IgD-negative memory B cell (primary cell): Measurements from ENCODE around the gene PTPRN. TPM values are rescaled to one million over a fixed set of nuclear protein-coding genes. Genes with fewer than 3 reads are reported as not detected.
A peak's percentile ranks its signal among the peaks of the same experiment; 100 is the strongest.
"Not testable (repeated sequence)": the region's sequence is repeated elsewhere in the genome, so short reads cannot be mapped to it uniquely, and the experiment has no call there.

ENCODE experiments used
- H3K27ac Mint-ChIP-seq, 3 donors: one replicate each; pipeline ENCODE4 v1.8.0; 2020 to 2022; ENCODE audit warnings: mild to moderate bottlenecking in 3 of 3, mixed read lengths in 3 of 3, moderate library complexity in 1 of 3
- H3K27me3 Mint-ChIP-seq: one replicate; pipeline ENCODE4 v1.8.0; 2021; ENCODE audit warnings: mixed read lengths
- H3K36me3 Mint-ChIP-seq: one replicate; pipeline ENCODE4 v1.8.0; 2020; ENCODE audit warnings: mild to moderate bottlenecking, mixed read lengths
- H3K4me1 Mint-ChIP-seq, 3 donors: one replicate each; pipeline ENCODE4 v1.8.0; 2020 to 2022; ENCODE audit warnings: mixed read lengths in 3 of 3, mild to moderate bottlenecking in 1 of 3
- H3K4me3 Mint-ChIP-seq, 4 donors: one replicate each; pipeline ENCODE4 v1.8.0; 2020 to 2022; ENCODE audit warnings: mild to moderate bottlenecking in 4 of 4, mixed read lengths in 4 of 4, moderate library complexity in 3 of 4
- H3K9me3 Mint-ChIP-seq, 3 donors: one replicate each; pipeline ENCODE4 v1.8.0; 2020 to 2021; ENCODE audit warnings: mixed read lengths in 3 of 3, mild to moderate bottlenecking in 1 of 3
- polyA plus RNA-seq: library from polyadenylated mRNA; unstranded; fragments of 300-500 nt; fragmentation: Illumina TruSeq; gene quantifications from one replicate; pipeline ENCODE4 v1.2.3, GENCODE V29; 2021

PTPRN gene
- polyA plus RNA-seq, 1 donor from 2014 or later: not detected

GRCh38 chr2:219325657-219326315 lies 16.6 kb upstream of the PTPRN start:
- Mint-ChIP-seq H3K36me3 (no peaks in the 10 kb centered on the region), H3K4me3 (no peak overlapping the region), H3K27ac (no peak overlapping the region), H3K9me3 (no peaks in the 10 kb centered on the region), H3K4me1 (peaks cover 0 to 6% (median 4%) of the 10 kb centered on the region in 3 donors), H3K27me3 (peaks cover 31% of the 10 kb centered on the region)

- Mint-ChIP-seq H3K27ac (no peak overlapping the region), H3K4me3 (no peak overlapping the region), H3K4me1 (peaks cover 0 to 7% (median 4%) of the 10 kb centered on the region in 3 donors), H3K36me3 (no peaks in the 10 kb centered on the region), H3K27me3 (peaks cover 24% of the 10 kb centered on the region), H3K9me3 (no peaks in the 10 kb centered on the region)
Observed at GRCh38 chr2:219325136-219325535, 15.9 kb upstream of the PTPRN start.

- H3K27me3 Mint-ChIP-seq: peaks cover 22% of the 10 kb centered on the region
- no peak overlapping the region for H3K4me3 Mint-ChIP-seq
- H3K4me1 Mint-ChIP-seq: peaks cover 0 to 7% (median 4%) of the 10 kb centered on the region in 3 donors
- H3K36me3 Mint-ChIP-seq: no peaks in the 10 kb centered on the region
- no peaks in the 10 kb centered on the region for H3K9me3 Mint-ChIP-seq
- H3K27ac Mint-ChIP-seq: no peak overlapping the region
Observed at GRCh38 chr2:219323434-219323833, 14.2 kb upstream of the PTPRN start.

- Mint-ChIP-seq H3K27me3 (peaks cover 16% of the 10 kb centered on the region), H3K4me1 (peaks cover 0 to 2% (median 0%) of the 10 kb centered on the region in 3 donors), H3K4me3 (no peak overlapping the region), H3K27ac (peak overlapping the region in 1 of 3 donors; percentile 63), H3K36me3 (no peaks in the 10 kb centered on the region), H3K9me3 (peaks cover 0 to 6% (median 1%) of the 10 kb centered on the region in 3 donors)
Observed at GRCh38 chr2:219314804-219315468, 5.7 kb upstream of the PTPRN start.

- H3K27me3 Mint-ChIP-seq: peaks cover 27% of the 10 kb centered on the region
- H3K4me3 Mint-ChIP-seq, H3K27ac Mint-ChIP-seq, H3K9me3 Mint-ChIP-seq, H3K4me1 Mint-ChIP-seq, H3K36me3 Mint-ChIP-seq: not testable (repeated sequence)
Observed at GRCh38 chr2:219312683-219313263, 3.6 kb upstream of the PTPRN start.

GRCh38 chr2:219308142-219309101 lies 779 bp downstream of the PTPRN start:
- peaks cover 0 to 3% (median 1%) of the 10 kb centered on the region in 3 donors for H3K9me3 Mint-ChIP-seq
- H3K27ac Mint-ChIP-seq: peak overlapping the region in 1 of 3 donors; percentile 84
- H3K27me3 Mint-ChIP-seq: peaks cover 41% of the 10 kb centered on the region
- no peaks in the 10 kb centered on the region for H3K36me3 Mint-ChIP-seq
- peaks cover 0 to 2% (median 0%) of the 10 kb centered on the region in 3 donors for H3K4me1 Mint-ChIP-seq
- H3K4me3 Mint-ChIP-seq: no peak overlapping the region

GRCh38 chr2:219306047-219306446 lies 3.2 kb downstream of the PTPRN start:
- Mint-ChIP-seq H3K4me1 (peaks cover 0 to 2% (median 0%) of the 10 kb centered on the region in 3 donors), H3K27me3 (peaks cover 48% of the 10 kb centered on the region), H3K9me3 (peaks cover 0 to 2% (median 1%) of the 10 kb centered on the region in 3 donors), H3K36me3 (no peaks in the 10 kb centered on the region), H3K4me3 (no peak overlapping the region), H3K27ac (no peak overlapping the region)

- no peaks in the 10 kb centered on the region for H3K4me1 Mint-ChIP-seq
- H3K4me3 Mint-ChIP-seq: no peak overlapping the region
- H3K36me3 Mint-ChIP-seq: no peaks in the 10 kb centered on the region
- no peak overlapping the region for H3K27ac Mint-ChIP-seq
- H3K9me3 Mint-ChIP-seq: no peaks in the 10 kb centered on the region
- H3K27me3 Mint-ChIP-seq: peaks cover 39% of the 10 kb centered on the region
Observed at GRCh38 chr2:219304223-219304622, 5.0 kb downstream of the PTPRN start.

GRCh38 chr2:219302412-219302968 lies 6.7 kb downstream of the PTPRN start:
- Mint-ChIP-seq H3K36me3 (no peaks in the 10 kb centered on the region), H3K9me3 (no peaks in the 10 kb centered on the region), H3K27ac (no peak overlapping the region), H3K27me3 (peaks cover 29% of the 10 kb centered on the region), H3K4me1 (peaks cover 1 to 4% (median 2%) of the 10 kb centered on the region in 3 donors), H3K4me3 (no peak overlapping the region)

GRCh38 chr2:219300022-219300421 lies 9.2 kb downstream of the PTPRN start:
- H3K27ac Mint-ChIP-seq: no peak overlapping the region
- H3K27me3 Mint-ChIP-seq: peaks cover 18% of the 10 kb centered on the region
- H3K4me1 Mint-ChIP-seq: peaks cover 1 to 10% (median 6%) of the 10 kb centered on the region in 3 donors
- H3K36me3 Mint-ChIP-seq: no peaks in the 10 kb centered on the region
- no peak overlapping the region for H3K4me3 Mint-ChIP-seq
- H3K9me3 Mint-ChIP-seq: no peaks in the 10 kb centered on the region

GRCh38 chr2:219299372-219299760 lies 9.8 kb downstream of the PTPRN start:
- Mint-ChIP-seq H3K27me3 (peaks cover 16% of the 10 kb centered on the region), H3K36me3 (no peaks in the 10 kb centered on the region), H3K27ac (no peak overlapping the region), H3K4me3 (no peak overlapping the region), H3K4me1 (peaks cover 1 to 11% (median 6%) of the 10 kb centered on the region in 3 donors), H3K9me3 (no peaks in the 10 kb centered on the region)

GRCh38 chr2:219298759-219299371 lies 10.3 kb downstream of the PTPRN start:
- Mint-ChIP-seq H3K4me1 (peaks cover 6 to 11% (median 7%) of the 10 kb centered on the region in 3 donors), H3K4me3 (no peak overlapping the region), H3K36me3 (no peaks in the 10 kb centered on the region), H3K27me3 (peaks cover 16% of the 10 kb centered on the region), H3K27ac (peak overlapping the region in 1 of 3 donors; percentile 56), H3K9me3 (no peaks in the 10 kb centered on the region)

- Mint-ChIP-seq H3K27me3 (peaks cover 16% of the 10 kb centered on the region), H3K9me3 (no peaks in the 10 kb centered on the region), H3K36me3 (no peaks in the 10 kb centered on the region), H3K4me3 (peak overlapping the region in 1 of 4 donors; percentile 37), H3K27ac (peak overlapping the region in 1 of 3 donors; percentile 77), H3K4me1 (peaks cover 6 to 11% (median 7%) of the 10 kb centered on the region in 3 donors)
Observed at GRCh38 chr2:219297766-219298456, 11.3 kb downstream of the PTPRN start.
